ENCODE data around the gene KCNE3.
"Not testable (repeated sequence)": the region's sequence is repeated elsewhere in the genome, so short reads cannot be mapped to it uniquely, and the experiment has no call there.

The KCNE3 gene

GRCh38 chr11:74443071-74443864 is 24.1 kb downstream of the KCNE3 start:
- DNase-seq (ENCODE audit: low read depth in 2 of 2, low spot score in 1 of 2), result no peak

GRCh38 chr11:74442636-74443035 is 24.7 kb downstream of the KCNE3 start:
- no peak for DNase-seq (ENCODE audit: low read depth in 2 of 2, low spot score in 1 of 2)

GRCh38 chr11:74438681-74439080 is 28.7 kb downstream of the KCNE3 start:
- DNase-seq (ENCODE audit: low read depth in 2 of 2, low spot score in 1 of 2), result no peak

- no peak for DNase-seq (ENCODE audit: low read depth in 2 of 2, low spot score in 1 of 2)
These were observed 29.8 kb downstream of the KCNE3 start for GRCh38 chr11:74437441-74438042.

GRCh38 chr11:74434528-74434927 is 32.8 kb downstream of the KCNE3 start:
- DNase-seq (ENCODE audit: low read depth in 2 of 2, low spot score in 1 of 2), result no peak

GRCh38 chr11:74429205-74429604 is 38.1 kb downstream of the KCNE3 start:
- no peak for DNase-seq (ENCODE audit: low read depth in 2 of 2, low spot score in 1 of 2)

GRCh38 chr11:74427384-74427886 is 39.9 kb downstream of the KCNE3 start:
- no peak for DNase-seq (ENCODE audit: low read depth in 2 of 2, low spot score in 1 of 2)

- DNase-seq (ENCODE audit: low read depth in 2 of 2, low spot score in 1 of 2), result no peak
These were observed 42.2 kb downstream of the KCNE3 start for GRCh38 chr11:74425100-74425499.

GRCh38 chr11:74418509-74418895 is 48.8 kb downstream of the KCNE3 start:
- DNase-seq (ENCODE audit: low read depth in 2 of 2, low spot score in 1 of 2), result no peak

GRCh38 chr11:74417860-74418508 is 49.4 kb downstream of the KCNE3 start:
- no peak for DNase-seq (ENCODE audit: low read depth in 2 of 2, low spot score in 1 of 2)

GRCh38 chr11:74417379-74417804 is 50.0 kb downstream of the KCNE3 start:
- DNase-seq (ENCODE audit: low read depth in 2 of 2, low spot score in 1 of 2), result no peak

- not testable (repeated sequence) for DNase-seq (ENCODE audit: low read depth in 2 of 2, low spot score in 1 of 2)
These were observed 50.4 kb downstream of the KCNE3 start for GRCh38 chr11:74416974-74417373.

GRCh38 chr11:74412733-74413359 is 54.5 kb downstream of the KCNE3 start:
- DNase-seq (ENCODE audit: low read depth in 2 of 2, low spot score in 1 of 2), result no peak

- no peak for DNase-seq (ENCODE audit: low read depth in 2 of 2, low spot score in 1 of 2)
These were observed 55.0 kb downstream of the KCNE3 start for GRCh38 chr11:74412321-74412720.

- DNase-seq (ENCODE audit: low read depth in 2 of 2, low spot score in 1 of 2), result no peak
These were observed 57.7 kb downstream of the KCNE3 start for GRCh38 chr11:74409633-74410032.
